ENCODE data around the gene MELTF. TPM values are rescaled to one million over a fixed set of nuclear protein-coding genes. Genes with fewer than 3 reads are reported as not detected.

Gene MELTF
- total RNA-seq, 4 donors from 2014 or later, result 5.0 to 11.5 (median 9.0) TPM

- H3K36me3 ChIP-seq, result no peaks in the 10 kb centered on the region
- H3K4me3 ChIP-seq, result no peak overlapping the region
- H3K27ac ChIP-seq, result no peak overlapping the region
- H3K27me3 ChIP-seq, result peaks cover 59% of the 10 kb centered on the region
- WGBS, 2 donors (ENCODE audit: low coverage in 1 of 2), result 89% methylated on average over 4 of the region's 21 CpGs; no CpG with 5 or more reads in 1 of the 2 donors
- H3K9me3 ChIP-seq, result no peaks in the 10 kb centered on the region
- peaks cover 0 to 16% (median 5%) of the 10 kb centered on the region in 3 donors for H3K4me1 ChIP-seq
- TF ChIP-seq EP300 (IDR thresholded peaks at IDR 0.05), result no peak
- no peak for TF ChIP-seq POLR2A (IDR thresholded peaks at IDR 0.05)
- TF ChIP-seq CTCF (IDR thresholded peaks at IDR 0.05), result no peak
- TF ChIP-seq POLR2AphosphoS5 (IDR thresholded peaks at IDR 0.05), result no peak
- ATAC-seq, result no peak
These were observed 3.7 kb downstream of the MELTF start for GRCh38 chr3:197025736-197026480.

GRCh38 chr3:197024881-197025735 is 4.5 kb downstream of the MELTF start:
- Histone ChIP-seq H3K9me3 (no peaks in the 10 kb centered on the region), H3K36me3 (no peaks in the 10 kb centered on the region), H3K4me1 (peaks cover 0 to 16% (median 5%) of the 10 kb centered on the region in 3 donors), H3K27ac (no peak overlapping the region), H3K27me3 (peaks cover 55% of the 10 kb centered on the region), H3K4me3 (no peak overlapping the region)
- no peak for ATAC-seq
- WGBS, 2 donors (ENCODE audit: low coverage in 1 of 2), result 92% methylated on average over 2 to 22 of the region's 28 CpGs
- TF ChIP-seq POLR2A (IDR thresholded peaks at IDR 0.05) (no peak), CTCF (IDR thresholded peaks at IDR 0.05) (no peak), EP300 (IDR thresholded peaks at IDR 0.05) (no peak), POLR2AphosphoS5 (IDR thresholded peaks at IDR 0.05) (no peak)

GRCh38 chr3:197023998-197024651 is 5.5 kb downstream of the MELTF start:
- TF ChIP-seq POLR2AphosphoS5 (IDR thresholded peaks at IDR 0.05), result no peak
- no peak for TF ChIP-seq CTCF (IDR thresholded peaks at IDR 0.05)
- no peak for TF ChIP-seq EP300 (IDR thresholded peaks at IDR 0.05)
- TF ChIP-seq POLR2A (IDR thresholded peaks at IDR 0.05), result no peak
- no peaks in the 10 kb centered on the region for H3K36me3 ChIP-seq
- H3K9me3 ChIP-seq, result no peaks in the 10 kb centered on the region
- peaks cover 46% of the 10 kb centered on the region for H3K27me3 ChIP-seq
- no peak overlapping the region for H3K27ac ChIP-seq
- ATAC-seq, result no peak
- peaks cover 0 to 7% (median 2%) of the 10 kb centered on the region in 3 donors for H3K4me1 ChIP-seq
- 74% methylated on average over 12 of the region's 36 CpGs; no CpG with 5 or more reads in 1 of the 2 donors for WGBS, 2 donors (ENCODE audit: low coverage in 1 of 2)
- no peak overlapping the region for H3K4me3 ChIP-seq

GRCh38 chr3:197023241-197023997 is 6.2 kb downstream of the MELTF start:
- TF ChIP-seq EP300 (IDR thresholded peaks at IDR 0.05) (no peak), POLR2AphosphoS5 (IDR thresholded peaks at IDR 0.05) (no peak), POLR2A (IDR thresholded peaks at IDR 0.05) (no peak), CTCF (IDR thresholded peaks at IDR 0.05) (no peak)
- no peak overlapping the region for H3K27ac ChIP-seq
- H3K4me3 ChIP-seq, result no peak overlapping the region
- ATAC-seq, result no peak
- H3K27me3 ChIP-seq, result peaks cover 38% of the 10 kb centered on the region
- H3K4me1 ChIP-seq, result peaks cover 0 to under 1% (median 0%) of the 10 kb centered on the region in 3 donors
- H3K36me3 ChIP-seq, result no peaks in the 10 kb centered on the region
- 59 to 80% methylated on average over 1 to 18 of the region's 27 CpGs for WGBS, 2 donors (ENCODE audit: low coverage in 1 of 2)
- H3K9me3 ChIP-seq, result no peaks in the 10 kb centered on the region

Measured in gastroesophageal sphincter (tissue), 4 donors.